ENCODE results near the gene PANK2. TPM values are rescaled to one million over a fixed set of nuclear protein-coding genes. Genes with fewer than 3 reads are reported as not detected.

Gene PANK2
- total RNA-seq, 1 experiment from 2014 or later = 62.7 TPM

GRCh38 chr20:3846740-3847428, 42.3 kb upstream of the PANK2 start, which contains the start of gene MAVS (continued):
- TF ChIP-seq PREB (CRISPR knock-in tag; IDR thresholded peaks at IDR 0.05; ENCODE audit: borderline replicate concordance) = peak; percentile 47; the same call in 1 of the 2 replicates
- TF ChIP-seq ZNF121 (CRISPR knock-in tag; IDR thresholded peaks at IDR 0.05) = no peak
- TF ChIP-seq MLX (CRISPR knock-in tag; IDR thresholded peaks at IDR 0.05) = no peak
- TF ChIP-seq ZNF138 (CRISPR knock-in tag; conservative IDR thresholded peaks at IDR 0.05) = no peak
- no peak for TF ChIP-seq GTF2I (CRISPR knock-in tag; conservative IDR thresholded peaks at IDR 0.05)
- TF ChIP-seq ELF4 (CRISPR knock-in tag; IDR thresholded peaks at IDR 0.05; ENCODE audit: low read depth) = no peak
- no peak for TF ChIP-seq E2F4 (CRISPR knock-in tag; IDR thresholded peaks at IDR 0.05; ENCODE audit: borderline replicate concordance, low read depth)
- TF ChIP-seq NR1H2 (CRISPR knock-in tag; IDR thresholded peaks at IDR 0.05) = no peak
- TF ChIP-seq HMGA2 (CRISPR knock-in tag; IDR thresholded peaks at IDR 0.05) = no peak
- no peak for TF ChIP-seq NFATC4 (CRISPR knock-in tag; IDR thresholded peaks at IDR 0.05)
- no peak for TF ChIP-seq RELA (CRISPR knock-in tag; IDR thresholded peaks at IDR 0.05; ENCODE audit: borderline replicate concordance)
- TF ChIP-seq TEAD1 (CRISPR knock-in tag; IDR thresholded peaks at IDR 0.05) = peak; percentile 77; the same call in 1 of the 2 replicates
- TF ChIP-seq SMAD3 (CRISPR knock-in tag; IDR thresholded peaks at IDR 0.05; ENCODE audit: borderline replicate concordance) = peak; percentile 66; the same call in 1 of the 2 replicates
- TF ChIP-seq MYBL2 (CRISPR knock-in tag; IDR thresholded peaks at IDR 0.05) = 0 out of 2 replicates have a peak, but pooled peaks have one; percentile 8
- no peak for TF ChIP-seq ATF6 (CRISPR knock-in tag; IDR thresholded peaks at IDR 0.05)
- TF ChIP-seq CDX4 (CRISPR knock-in tag; IDR thresholded peaks at IDR 0.05; ENCODE audit: borderline replicate concordance) = no peak
- no peak for TF ChIP-seq E2F5 (CRISPR knock-in tag; IDR thresholded peaks at IDR 0.05)
- no peak for TF ChIP-seq ATF3 (CRISPR knock-in tag; conservative IDR thresholded peaks at IDR 0.05)

GRCh38 chr20:3847429-3847940, 41.7 kb upstream of the PANK2 start:
- ChIA-PET CTCF (interaction anchor here (0.8 to 1.0 kb wide), 3 partner anchors 27 to 131 kb away, joined by 3 read pairs; partner anchors contain the start of genes AP5S1 and SPEF1), POLR2A (no interaction called here)
- no peaks in the 10 kb centered on the region for H3K36me3 Mint-ChIP-seq
- H3K4me3 Mint-ChIP-seq = peak overlapping the region; percentile 85
- ATAC-seq (no peak), DNase-seq (ENCODE audit: low spot score) (no peak)
- no peaks in the 10 kb centered on the region for H3K27me3 Mint-ChIP-seq (ENCODE audit: low read depth)
- peaks cover 5% of the 10 kb centered on the region for H3K4me1 Mint-ChIP-seq
- H3K27ac Mint-ChIP-seq = no peak overlapping the region
- no peaks in the 10 kb centered on the region for H3K9me3 Mint-ChIP-seq
- TF ChIP-seq NFATC4 (CRISPR knock-in tag; IDR thresholded peaks at IDR 0.05) (no peak), STAT6 (CRISPR knock-in tag; conservative IDR thresholded peaks at IDR 0.05; ENCODE audit: low read depth) (no peak), CREB1 (CRISPR knock-in tag; IDR thresholded peaks at IDR 0.05) (no peak), NR1H2 (CRISPR knock-in tag; IDR thresholded peaks at IDR 0.05) (no peak), USF2 (CRISPR knock-in tag; IDR thresholded peaks at IDR 0.05) (no peak), NR3C1 (CRISPR knock-in tag; conservative IDR thresholded peaks at IDR 0.05; ENCODE audit: low read depth) (no peak), E2F1 (CRISPR knock-in tag; IDR thresholded peaks at IDR 0.05) (no peak)
